HUES48 (cell line): ENCODE data around the gene ITGA2.

Source experiments
- H3K27ac ChIP-seq: one replicate; pipeline ENCODE4 v1.7.0; 2013; ENCODE audit warnings: low read depth, low read length, inconsistent platforms
- H3K27me3 ChIP-seq: 2 replicates; pipeline ENCODE4 v1.6.1; 2013; ENCODE audit warnings: mild to moderate bottlenecking, low read length; ENCODE audit not compliant: control insufficient read depth, insufficient read depth
- H3K36me3 ChIP-seq: 2 replicates; pipeline ENCODE4 v1.6.1; 2013; ENCODE audit warnings: low read length; ENCODE audit not compliant: control insufficient read depth, insufficient read depth
- H3K4me1 ChIP-seq: 2 replicates; pipeline ENCODE4 v1.6.1; 2013; ENCODE audit warnings: mild to moderate bottlenecking, low read length; ENCODE audit not compliant: control insufficient read depth, insufficient read depth
- H3K4me3 ChIP-seq: 2 replicates; pipeline ENCODE4 v1.5.1; 2013; ENCODE audit warnings: mild to moderate bottlenecking, low read depth, low read length
- H3K9ac ChIP-seq: 2 replicates; pipeline ENCODE4 v1.6.1; 2013; ENCODE audit warnings: mild to moderate bottlenecking, low read depth, low read length, moderate library complexity
- H3K9me3 ChIP-seq: 2 replicates; pipeline ENCODE4 v1.6.1; 2013; ENCODE audit warnings: low read length; ENCODE audit not compliant: control insufficient read depth, insufficient read depth

Gene ITGA2

GRCh38 chr5:53017794-53018391, 28.7 kb downstream of the ITGA2 start:
- Histone ChIP-seq H3K4me1 (no peaks in the 10 kb centered on the region), H3K36me3 (no peaks in the 10 kb centered on the region), H3K9me3 (no peaks in the 10 kb centered on the region), H3K9ac (no peak overlapping the region), H3K27me3 (no peaks in the 10 kb centered on the region), H3K4me3 (no peak overlapping the region), H3K27ac (no peak overlapping the region)

GRCh38 chr5:53019320-53019719, 30.2 kb downstream of the ITGA2 start:
- Histone ChIP-seq H3K27me3 (no peaks in the 10 kb centered on the region), H3K4me1 (no peaks in the 10 kb centered on the region), H3K4me3 (no peak overlapping the region), H3K9me3 (no peaks in the 10 kb centered on the region), H3K36me3 (no peaks in the 10 kb centered on the region), H3K9ac (no peak overlapping the region), H3K27ac (no peak overlapping the region)

GRCh38 chr5:53022930-53023511, 33.9 kb downstream of the ITGA2 start:
- H3K4me3 ChIP-seq: no peak overlapping the region
- H3K36me3 ChIP-seq: no peaks in the 10 kb centered on the region
- no peaks in the 10 kb centered on the region for H3K27me3 ChIP-seq
- H3K9ac ChIP-seq: no peak overlapping the region
- H3K27ac ChIP-seq: no peak overlapping the region
- no peaks in the 10 kb centered on the region for H3K9me3 ChIP-seq
- no peaks in the 10 kb centered on the region for H3K4me1 ChIP-seq

- no peak overlapping the region for H3K27ac ChIP-seq
- no peaks in the 10 kb centered on the region for H3K4me1 ChIP-seq
- no peaks in the 10 kb centered on the region for H3K9me3 ChIP-seq
- H3K9ac ChIP-seq: no peak overlapping the region
- no peaks in the 10 kb centered on the region for H3K27me3 ChIP-seq
- H3K36me3 ChIP-seq: no peaks in the 10 kb centered on the region
- H3K4me3 ChIP-seq: no peak overlapping the region
Observed at GRCh38 chr5:53023969-53024368, 34.8 kb downstream of the ITGA2 start.

GRCh38 chr5:53024535-53024934, 35.4 kb downstream of the ITGA2 start:
- Histone ChIP-seq H3K9me3 (no peaks in the 10 kb centered on the region), H3K27me3 (no peaks in the 10 kb centered on the region), H3K36me3 (no peaks in the 10 kb centered on the region), H3K4me1 (no peaks in the 10 kb centered on the region), H3K4me3 (no peak overlapping the region), H3K27ac (no peak overlapping the region), H3K9ac (no peak overlapping the region)

- H3K27ac ChIP-seq: no peak overlapping the region
- H3K4me1 ChIP-seq: peaks cover 3% of the 10 kb centered on the region
- no peaks in the 10 kb centered on the region for H3K36me3 ChIP-seq
- H3K27me3 ChIP-seq: no peaks in the 10 kb centered on the region
- no peak overlapping the region for H3K4me3 ChIP-seq
- no peaks in the 10 kb centered on the region for H3K9me3 ChIP-seq
- H3K9ac ChIP-seq: no peak overlapping the region
Observed at GRCh38 chr5:53025487-53025886, 36.3 kb downstream of the ITGA2 start.

- no peak overlapping the region for H3K27ac ChIP-seq
- no peaks in the 10 kb centered on the region for H3K9me3 ChIP-seq
- H3K36me3 ChIP-seq: no peaks in the 10 kb centered on the region
- H3K27me3 ChIP-seq: no peaks in the 10 kb centered on the region
- H3K4me1 ChIP-seq: peaks cover 7% of the 10 kb centered on the region
- H3K9ac ChIP-seq: no peak overlapping the region
- no peak overlapping the region for H3K4me3 ChIP-seq
Observed at GRCh38 chr5:53027913-53028312, 38.8 kb downstream of the ITGA2 start.

- Histone ChIP-seq H3K27ac (no peak overlapping the region), H3K4me1 (peaks cover 7% of the 10 kb centered on the region), H3K9ac (no peak overlapping the region)
Observed at GRCh38 chr5:53029608-53030007, 40.5 kb downstream of the ITGA2 start.

GRCh38 chr5:53030893-53031292, 41.7 kb downstream of the ITGA2 start:
- Histone ChIP-seq H3K9me3 (no peaks in the 10 kb centered on the region), H3K4me1 (peaks cover 7% of the 10 kb centered on the region), H3K36me3 (no peaks in the 10 kb centered on the region), H3K9ac (no peak overlapping the region), H3K4me3 (no peak overlapping the region), H3K27me3 (no peaks in the 10 kb centered on the region), H3K27ac (no peak overlapping the region)

More at GRCh38 chr5:53029608-53030007, 40.5 kb downstream of the ITGA2 start:
- Histone ChIP-seq H3K27me3 (no peaks in the 10 kb centered on the region), H3K4me3 (no peak overlapping the region), H3K9me3 (no peaks in the 10 kb centered on the region), H3K36me3 (no peaks in the 10 kb centered on the region)

- Histone ChIP-seq H3K9me3 (no peaks in the 10 kb centered on the region), H3K27ac (no peak overlapping the region), H3K27me3 (no peaks in the 10 kb centered on the region), H3K9ac (no peak overlapping the region), H3K36me3 (no peaks in the 10 kb centered on the region), H3K4me3 (no peak overlapping the region), H3K4me1 (peaks cover 7% of the 10 kb centered on the region)
Observed at GRCh38 chr5:53031695-53032096, 42.5 kb downstream of the ITGA2 start.

- Histone ChIP-seq H3K4me3 (no peak overlapping the region), H3K27ac (no peak overlapping the region), H3K4me1 (peaks cover 7% of the 10 kb centered on the region), H3K9me3 (no peaks in the 10 kb centered on the region), H3K9ac (no peak overlapping the region), H3K36me3 (no peaks in the 10 kb centered on the region), H3K27me3 (no peaks in the 10 kb centered on the region)
Observed at GRCh38 chr5:53032188-53032587, 43.0 kb downstream of the ITGA2 start.
